ENCODE results near the gene PTCSC3. TPM values are rescaled to one million over a fixed set of nuclear protein-coding genes. Genes with fewer than 3 reads are reported as not detected.

Gene PTCSC3
- total and polyA plus RNA-seq, 2 of the 13 experiments (the other 11 are each of a cell fraction or from before 2014, with no cell fraction given), result not detected

DNA sequence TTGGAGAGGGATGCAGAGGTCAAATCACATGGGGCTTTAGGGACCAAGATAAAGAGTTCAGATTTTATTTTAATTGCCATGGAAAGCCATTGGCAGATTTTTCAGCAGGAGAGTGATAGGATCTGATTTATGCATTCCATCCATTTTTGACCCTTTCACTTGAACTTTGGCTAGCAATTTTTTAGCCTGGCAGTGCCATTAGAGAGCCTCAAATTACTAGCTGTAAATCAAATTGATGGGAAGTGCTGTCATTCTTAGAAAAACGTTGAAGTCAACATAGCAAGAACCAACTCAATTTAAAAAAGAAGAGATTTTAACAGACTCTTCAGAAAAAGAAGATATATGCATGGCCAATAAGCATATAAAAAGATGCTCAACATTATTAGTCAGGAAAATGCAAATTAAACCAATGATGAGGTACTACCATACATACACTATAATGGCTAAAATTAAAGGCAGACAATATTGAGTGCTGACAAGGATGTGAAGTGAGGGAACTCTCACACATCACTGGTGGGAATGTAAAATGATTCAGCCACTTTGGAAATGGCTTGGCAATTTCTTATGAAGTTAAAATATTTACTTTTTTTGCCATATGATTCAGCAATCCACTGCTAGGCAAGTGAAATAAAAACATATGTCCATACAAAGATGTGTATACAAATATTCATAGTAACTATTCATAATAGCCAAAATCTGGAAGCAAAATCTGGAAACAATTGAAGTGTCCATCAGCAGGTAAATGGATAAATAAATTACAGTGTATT is 89.7 kb downstream of the PTCSC3 start:
- Histone ChIP-seq H3K4me1 (ENCODE audit: insufficient read depth, low read length) (peaks cover 15% of the 10 kb centered on the region), H4K20me1 (ENCODE audit: insufficient read depth, low read length) (no peaks in the 10 kb centered on the region), H3K9me3 (ENCODE audit: low read length) (no peaks in the 10 kb centered on the region), H3K27ac (ENCODE audit: extremely low read length, insufficient read depth, low read length) (no peak overlapping the region), H3K9ac (ENCODE audit: insufficient read depth, low read depth, low read length) (no peak overlapping the region), H2AFZ (ENCODE audit: low read length) (no peak overlapping the region), H3K4me3 (replicated peaks in 1 of 3; ENCODE audit: insufficient read depth in 1 of 3, low read depth in 2 of 3, low read length in 3 of 3) (no peak overlapping the region), H3K4me2 (ENCODE audit: low read depth, low read length) (no peak overlapping the region), H3K27me3 (ENCODE audit: control insufficient read depth in 1 of 2, insufficient read depth in 2 of 2, low read length in 2 of 2) (no peaks in the 10 kb centered on the region), H3K36me3 (replicated peaks in 1 of 2; ENCODE audit: control insufficient read depth in 1 of 2, insufficient read depth in 2 of 2, low read length in 2 of 2) (no peaks in the 10 kb centered on the region), H3K79me2 (ENCODE audit: insufficient read depth, low read length) (no peaks in the 10 kb centered on the region)
- no peak for FAIRE-seq
- WGBS (ENCODE audit: low lambda C conversion rate), result 0% methylated on average over 1 of the region's 1 CpG
- DNase-seq (ENCODE audit: low spot score), result no peak
- BruUV-seq (replicated peaks), result no TSS peak
- ChIA-PET CTCF (ENCODE audit: low intra/inter-chr PET ratio, low total read pairs) (no interaction called here), POLR2A (no interaction called here)
- TF ChIP-seq, protein P1, sequence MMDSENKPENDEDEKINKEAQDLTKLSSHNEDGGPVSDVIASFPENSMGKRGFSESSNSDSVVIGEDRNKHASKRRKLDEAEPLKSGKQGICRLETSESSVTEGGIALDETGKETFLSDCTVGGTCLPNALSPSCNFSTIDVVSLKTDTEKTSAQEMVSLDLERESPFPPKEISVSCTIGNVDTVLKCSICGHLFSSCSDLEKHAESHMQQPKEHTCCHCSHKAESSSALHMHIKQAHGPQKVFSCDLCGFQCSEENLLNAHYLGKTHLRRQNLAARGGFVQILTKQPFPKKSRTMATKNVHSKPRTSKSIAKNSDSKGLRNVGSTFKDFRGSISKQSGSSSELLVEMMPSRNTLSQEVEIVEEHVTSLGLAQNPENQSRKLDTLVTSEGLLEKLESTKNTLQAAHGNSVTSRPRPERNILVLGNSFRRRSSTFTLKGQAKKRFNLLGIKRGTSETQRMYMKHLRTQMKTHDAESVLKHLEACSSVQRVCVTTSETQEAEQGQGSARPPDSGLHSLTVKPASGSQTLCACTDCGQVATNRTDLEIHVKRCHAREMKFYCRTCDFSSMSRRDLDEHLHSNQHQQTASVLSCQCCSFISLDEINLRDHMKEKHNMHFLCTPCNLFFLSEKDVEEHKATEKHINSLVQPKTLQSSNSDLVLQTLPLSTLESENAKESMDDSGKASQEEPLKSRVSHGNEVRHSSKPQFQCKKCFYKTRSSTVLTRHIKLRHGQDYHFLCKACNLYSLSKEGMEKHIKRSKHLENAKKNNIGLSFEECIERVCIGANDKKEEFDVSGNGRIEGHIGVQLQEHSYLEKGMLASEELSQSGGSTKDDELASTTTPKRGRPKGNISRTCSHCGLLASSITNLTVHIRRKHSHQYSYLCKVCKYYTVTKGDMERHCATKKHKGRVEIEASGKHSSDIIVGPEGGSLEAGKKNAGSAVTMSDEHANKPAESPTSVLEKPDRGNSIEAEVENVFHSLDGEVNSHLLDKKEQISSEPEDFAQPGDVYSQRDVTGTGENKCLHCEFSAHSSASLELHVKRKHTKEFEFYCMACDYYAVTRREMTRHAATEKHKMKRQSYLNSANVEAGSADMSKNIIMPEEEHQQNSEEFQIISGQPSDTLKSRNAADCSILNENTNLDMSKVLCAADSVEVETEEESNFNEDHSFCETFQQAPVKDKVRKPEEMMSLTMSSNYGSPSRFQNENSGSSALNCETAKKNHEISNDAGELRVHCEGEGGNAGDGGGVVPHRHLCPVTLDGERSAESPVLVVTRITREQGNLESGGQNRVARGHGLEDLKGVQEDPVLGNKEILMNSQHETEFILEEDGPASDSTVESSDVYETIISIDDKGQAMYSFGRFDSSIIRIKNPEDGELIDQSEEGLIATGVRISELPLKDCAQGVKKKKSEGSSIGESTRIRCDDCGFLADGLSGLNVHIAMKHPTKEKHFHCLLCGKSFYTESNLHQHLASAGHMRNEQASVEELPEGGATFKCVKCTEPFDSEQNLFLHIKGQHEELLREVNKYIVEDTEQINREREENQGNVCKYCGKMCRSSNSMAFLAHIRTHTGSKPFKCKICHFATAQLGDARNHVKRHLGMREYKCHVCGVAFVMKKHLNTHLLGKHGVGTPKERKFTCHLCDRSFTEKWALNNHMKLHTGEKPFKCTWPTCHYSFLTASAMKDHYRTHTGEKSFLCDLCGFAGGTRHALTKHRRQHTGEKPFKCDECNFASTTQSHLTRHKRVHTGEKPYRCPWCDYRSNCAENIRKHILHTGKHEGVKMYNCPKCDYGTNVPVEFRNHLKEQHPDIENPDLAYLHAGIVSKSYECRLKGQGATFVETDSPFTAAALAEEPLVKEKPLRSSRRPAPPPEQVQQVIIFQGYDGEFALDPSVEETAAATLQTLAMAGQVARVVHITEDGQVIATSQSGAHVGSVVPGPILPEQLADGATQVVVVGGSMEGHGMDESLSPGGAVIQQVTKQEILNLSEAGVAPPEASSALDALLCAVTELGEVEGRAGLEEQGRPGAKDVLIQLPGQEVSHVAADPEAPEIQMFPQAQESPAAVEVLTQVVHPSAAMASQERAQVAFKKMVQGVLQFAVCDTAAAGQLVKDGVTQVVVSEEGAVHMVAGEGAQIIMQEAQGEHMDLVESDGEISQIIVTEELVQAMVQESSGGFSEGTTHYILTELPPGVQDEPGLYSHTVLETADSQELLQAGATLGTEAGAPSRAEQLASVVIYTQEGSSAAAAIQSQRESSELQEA (CRISPR knock-in tag; IDR thresholded peaks at IDR 0.05; ENCODE audit: not compliant biosample characterization), result no peak
- TF ChIP-seq ZNF7 (CRISPR knock-in tag; IDR thresholded peaks at IDR 0.05) (peak; percentile 45; the same call in 1 of the 2 replicates), TCF7 (IDR thresholded peaks at IDR 0.05; ENCODE audit: low read depth) (no peak)
- ATAC-seq, result no peak
- intact Hi-C loops (cut with micrococcal nuclease; ENCODE audit: unreplicated experiment) (no loop called here), in situ Hi-C loops (cut with HindIII; ENCODE audit: extremely low pct_ligation_motif_present, low pct_unique_long_range_greater_than_20kb) (no loop called here)

Data from HepG2 (cell line).